Hindlimb muscle (tissue), 1 donor: ENCODE data around the gene MAZ. TPM values are rescaled to one million over a fixed set of nuclear protein-coding genes. Genes with fewer than 3 reads are reported as not detected.
"Not testable (repeated sequence)": the region's sequence is repeated elsewhere in the genome, so short reads cannot be mapped to it uniquely, and the experiment has no call there.

Experiments used
- DNase-seq: peaks from one replicate; pipeline ENCODE4 v3.0.0-alpha.2; 2013
- polyA plus RNA-seq: library from polyadenylated mRNA; unstranded; fragments of 120-200 nt; gene quantifications from one replicate; pipeline ENCODE4 v1.2.1, GENCODE V29; 2013; ENCODE audit not compliant: insufficient read length

Gene MAZ
- 270 TPM for polyA plus RNA-seq

- peak; percentile 87 for DNase-seq
Measured at GRCh38 chr16:29806099-29806579, at the start of gene MAZ. TSS of gene MAZ (plus strand) at chr16:29806529. CDS start at chr16:29806702, 173 bp downstream.

DNA sequence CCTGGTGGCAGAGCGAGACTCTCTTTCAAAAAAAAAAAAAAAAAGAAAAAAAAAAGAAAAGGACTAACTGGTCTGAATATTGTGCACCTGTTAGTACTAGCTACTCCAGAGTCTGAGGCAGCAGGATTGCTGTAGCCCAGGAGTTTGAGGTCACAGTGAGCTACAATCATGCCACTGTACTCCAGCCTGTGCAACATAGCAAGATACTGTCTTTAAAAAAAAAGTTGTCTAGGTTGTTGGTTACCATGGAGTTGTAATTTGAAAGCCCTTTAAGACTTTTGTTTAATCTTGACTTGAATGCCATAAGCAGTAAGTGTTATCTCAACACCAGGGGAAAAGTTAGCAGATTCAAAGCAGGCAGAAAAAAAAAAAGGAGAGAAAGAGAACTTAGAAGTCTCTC, 49.7 kb upstream of the MAZ start:
- no peak for DNase-seq

GRCh38 chr16:29757086-29757485, 49.2 kb upstream of the MAZ start:
- not testable (repeated sequence) for DNase-seq

DNA sequence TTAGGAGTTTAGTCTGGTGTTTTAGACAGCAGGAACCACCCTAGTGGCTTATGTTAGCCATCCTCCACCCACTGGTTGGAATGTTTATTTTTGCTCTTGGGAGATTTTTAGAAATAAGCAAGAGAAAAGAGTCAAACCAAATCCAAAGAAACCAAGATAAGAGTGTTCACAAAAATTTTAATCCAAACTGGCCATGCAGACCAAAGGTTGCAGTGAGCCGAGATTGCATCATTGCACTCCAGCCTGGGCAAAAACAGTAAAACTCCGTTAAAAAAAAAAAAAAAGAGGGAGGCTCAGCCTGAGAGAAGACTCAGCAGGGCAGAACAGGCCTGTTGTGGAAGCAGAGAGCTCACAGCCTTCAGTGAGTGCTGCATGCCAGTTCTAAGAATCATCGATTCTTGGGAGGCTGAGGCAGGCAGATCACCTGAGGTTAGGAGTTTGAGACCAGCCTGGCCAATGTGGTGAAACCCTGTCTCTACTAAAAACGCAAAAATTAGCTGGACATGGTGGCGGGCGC, 48.3 kb upstream of the MAZ start:
- no peak for DNase-seq

- no peak for DNase-seq
Measured at GRCh38 chr16:29760567-29761279, 45.6 kb upstream of the MAZ start.

GRCh38 chr16:29761280-29761651, 45.1 kb upstream of the MAZ start:
- DNase-seq, result not testable (repeated sequence)

DNA sequence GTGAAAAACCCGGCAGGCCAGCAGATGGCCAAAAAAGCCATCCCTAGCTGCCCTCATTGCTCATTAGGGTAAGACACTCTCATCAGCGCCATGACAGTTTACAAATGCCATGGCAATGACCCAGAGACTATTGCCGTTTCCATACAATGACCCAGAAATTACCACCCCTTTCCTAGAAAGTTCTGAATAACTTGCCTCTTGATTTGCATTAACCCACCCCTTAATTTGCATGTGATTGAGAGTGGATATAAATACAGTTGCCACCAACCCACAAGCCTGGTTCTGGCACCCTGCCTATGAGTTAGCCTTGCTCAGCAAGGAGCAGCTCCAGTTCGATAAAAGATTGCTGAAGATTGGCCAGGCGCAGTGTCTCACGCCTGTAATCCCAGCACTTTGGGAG, 44.4 kb upstream of the MAZ start:
- no peak for DNase-seq

DNA sequence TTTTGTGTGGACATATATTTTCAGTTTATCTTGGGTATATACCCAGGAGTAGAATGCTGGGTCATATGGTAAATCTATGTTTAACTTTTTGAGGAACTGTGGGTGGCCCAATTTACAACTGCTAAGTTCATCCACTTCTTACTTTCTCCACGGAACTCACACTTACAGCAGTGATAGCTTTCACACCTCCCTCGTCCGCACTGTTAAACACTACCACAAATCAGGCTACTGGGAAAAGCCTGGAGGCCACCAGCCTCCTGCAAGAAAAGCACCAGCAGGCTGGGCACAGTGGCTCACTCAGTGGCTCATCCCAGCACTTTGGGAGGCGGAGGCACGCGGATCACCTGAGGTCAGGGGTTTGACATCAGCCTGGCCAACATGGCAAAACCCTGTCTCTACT, 43.0 kb upstream of the MAZ start:
- DNase-seq, result no peak

GRCh38 chr16:29765167-29766032, 40.9 kb upstream of the MAZ start:
- DNase-seq, result no peak

GRCh38 chr16:29766571-29766970, 39.8 kb upstream of the MAZ start:
- DNase-seq, result no peak

DNA sequence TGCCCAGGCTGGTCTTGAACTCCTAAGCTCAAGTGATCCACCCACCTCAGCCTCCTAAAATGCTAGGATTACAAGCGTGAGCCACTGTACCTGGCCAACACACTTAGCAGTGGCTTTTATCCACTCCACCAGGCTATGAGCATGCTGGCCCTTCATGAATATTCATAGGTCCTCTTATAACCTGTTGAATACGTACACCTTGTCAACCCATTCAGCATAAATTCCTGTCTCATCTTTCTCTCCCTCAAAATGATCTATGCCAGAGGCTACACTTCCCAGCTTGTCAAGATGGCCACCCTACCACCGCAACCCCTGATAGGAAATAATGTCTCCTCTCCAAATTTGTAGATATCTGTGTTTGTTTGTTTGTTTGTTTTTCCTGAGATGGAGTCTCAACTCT, 39.3 kb upstream of the MAZ start:
- no peak for DNase-seq

- DNase-seq, result no peak
Measured at GRCh38 chr16:29769507-29769906, 36.8 kb upstream of the MAZ start.

GRCh38 chr16:29770250-29770929, 35.9 kb upstream of the MAZ start:
- no peak for DNase-seq

DNA sequence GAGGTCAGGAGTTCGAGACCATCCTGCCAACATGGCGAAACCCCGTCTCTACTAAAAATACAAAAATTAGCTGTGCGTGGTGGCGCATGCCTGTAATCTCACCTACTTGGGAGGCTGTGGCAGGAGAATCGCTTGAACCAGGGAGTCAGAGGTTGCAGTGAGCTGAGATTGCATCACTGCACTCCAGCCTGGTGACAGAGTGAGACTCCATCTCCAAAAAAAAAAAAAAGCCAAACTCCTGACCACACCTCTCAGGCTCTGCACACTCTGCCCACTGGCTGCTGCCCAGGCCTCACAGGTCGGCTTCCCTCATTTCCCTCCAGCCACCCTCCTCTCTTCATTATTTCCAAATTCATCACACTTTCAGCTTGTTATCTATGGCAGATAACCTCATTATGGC, 34.0 kb upstream of the MAZ start:
- not testable (repeated sequence) for DNase-seq

GRCh38 chr16:29774730-29775129, 31.6 kb upstream of the MAZ start:
- no peak for DNase-seq

GRCh38 chr16:29775742-29776408, 30.5 kb upstream of the MAZ start:
- no peak for DNase-seq

GRCh38 chr16:29777576-29778350, 28.6 kb upstream of the MAZ start, which contains the start of gene ZG16:
TSS of gene ZG16 (plus strand) at chr16:29778256. CDS start at chr16:29779267, 1,011 bp downstream.
- no peak for DNase-seq

GRCh38 chr16:29779474-29779873, 26.9 kb upstream of the MAZ start:
- no peak for DNase-seq

GRCh38 chr16:29783094-29783953, 23.0 kb upstream of the MAZ start:
- not testable (repeated sequence) for DNase-seq

DNA sequence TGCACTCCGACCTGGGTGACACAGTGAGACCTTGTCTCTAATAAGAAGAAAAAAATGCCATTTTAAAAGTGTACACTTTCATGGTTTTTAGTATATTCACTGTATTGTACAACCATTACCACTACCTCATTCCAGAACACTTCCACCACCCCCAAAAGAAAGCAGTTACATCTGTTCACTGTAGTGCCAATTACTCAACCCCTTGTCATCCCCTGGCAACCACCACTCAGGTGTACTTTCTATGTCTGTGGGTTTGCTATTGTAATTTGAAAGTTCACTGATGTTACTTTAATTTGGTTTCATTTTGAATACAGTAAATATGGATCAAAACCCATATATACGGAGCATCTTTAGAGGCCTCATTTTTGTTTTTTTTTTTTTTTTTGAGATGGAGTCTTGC, 22.2 kb upstream of the MAZ start:
- DNase-seq, result no peak
